BE2C (cell line): ENCODE results near the gene FXR2.

ENCODE experiments used
- DNase-seq: peaks from one replicate; pipeline ENCODE4 v3.0.0-alpha.2; 2020
- H3K27me3 ChIP-seq: fragments of 250-450 bp; sonication (Bioruptor Pico); 2 replicates; pipeline ENCODE4 v1.5.1; 2020; ENCODE audit warnings: mild to moderate bottlenecking
- H3K36me3 ChIP-seq: fragments of 250-450 bp; sonication (Bioruptor Pico); 2 replicates; pipeline ENCODE4 v1.5.1; 2020; ENCODE audit warnings: mild to moderate bottlenecking
- H3K4me1 ChIP-seq: fragments of 250-450 bp; sonication (Bioruptor Pico); 2 replicates; pipeline ENCODE4 v1.5.1; 2020
- H3K4me3 ChIP-seq: 2 replicates; pipeline ENCODE4 v1.5.1; 2011; ENCODE audit warnings: low read depth, low read length
- H3K9me3 ChIP-seq: fragments of 250-450 bp; sonication (Bioruptor Pico); 2 replicates; pipeline ENCODE4 v1.5.1; 2020
- CTCF ChIP-seq: IDR thresholded peaks from 2 replicates; pipeline ENCODE4 v1.5.1; 2012; ENCODE audit warnings: mild to moderate bottlenecking, low read depth, low read length

Gene FXR2

GRCh38 chr17:7583253-7584109 is 31.2 kb downstream of the FXR2 start, which contains the start of gene MPDU1:
MPDU1 (plus strand) TSS chr17:7583852; CDS start chr17:7583863, 11 bp downstream.
- no peak for TF ChIP-seq CTCF
- peak; percentile 91 for DNase-seq
- peaks cover 16% of the 10 kb centered on the region for H3K36me3 ChIP-seq
- H3K27me3 ChIP-seq: no peaks in the 10 kb centered on the region
- H3K9me3 ChIP-seq: no peaks in the 10 kb centered on the region
- H3K4me1 ChIP-seq: peaks cover 13% of the 10 kb centered on the region
- peak within 1 kb of the TSS; percentile 65 for H3K4me3 ChIP-seq

DNA sequence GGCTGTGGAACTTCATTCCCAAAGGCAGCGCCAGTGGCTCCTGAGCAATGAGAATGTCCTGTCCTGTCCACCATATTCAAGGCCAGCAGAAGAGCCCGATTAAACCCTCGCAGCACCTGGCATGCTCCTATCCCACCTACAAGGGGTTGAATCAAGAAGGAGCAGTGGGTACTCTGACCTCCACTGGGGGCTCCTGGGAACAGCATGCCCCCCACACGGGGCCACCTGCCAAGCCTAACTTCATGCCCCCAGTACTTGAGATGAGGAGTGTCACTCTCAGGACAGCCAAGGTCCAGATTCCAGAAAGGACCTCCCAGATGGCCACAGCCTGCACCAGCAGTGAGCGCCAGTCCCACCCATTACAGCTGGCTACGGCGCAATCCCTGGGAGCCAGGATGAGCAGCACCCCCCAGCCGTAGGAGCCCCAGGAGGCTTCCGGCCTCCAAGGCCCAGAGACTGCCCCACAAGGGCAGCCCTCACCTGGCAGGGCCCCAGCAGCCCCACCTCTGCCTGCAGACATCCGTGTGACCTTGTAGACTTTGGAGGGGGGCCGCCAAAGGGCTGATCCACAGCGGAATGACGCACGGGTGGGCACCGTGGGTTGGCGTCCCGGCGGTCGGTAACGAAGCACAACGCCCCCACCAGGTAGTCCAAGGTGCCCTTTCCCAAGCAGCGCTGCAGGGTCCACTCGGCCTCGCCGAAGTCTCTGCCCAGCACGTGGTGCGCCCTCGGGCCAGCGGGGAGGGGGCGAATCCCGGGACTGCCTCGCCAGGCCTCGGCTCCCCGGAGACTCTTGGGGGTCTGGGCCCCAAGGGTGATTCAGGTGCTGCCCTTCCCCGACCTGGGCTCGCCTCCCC is 32.1 kb downstream of the FXR2 start:
- Histone ChIP-seq H3K9me3 (no peaks in the 10 kb centered on the region), H3K4me3 (no peak overlapping the region), H3K36me3 (peaks cover 24% of the 10 kb centered on the region), H3K4me1 (peaks cover 13% of the 10 kb centered on the region), H3K27me3 (no peaks in the 10 kb centered on the region)
- TF ChIP-seq CTCF: no peak
- no peak for DNase-seq

GRCh38 chr17:7580604-7581575 is 33.8 kb downstream of the FXR2 start:
- Histone ChIP-seq H3K9me3 (no peaks in the 10 kb centered on the region), H3K4me3 (no peak overlapping the region), H3K27me3 (no peaks in the 10 kb centered on the region), H3K36me3 (peaks cover 36% of the 10 kb centered on the region), H3K4me1 (peaks cover 13% of the 10 kb centered on the region)
- TF ChIP-seq CTCF: no peak
- no peak for DNase-seq

DNA sequence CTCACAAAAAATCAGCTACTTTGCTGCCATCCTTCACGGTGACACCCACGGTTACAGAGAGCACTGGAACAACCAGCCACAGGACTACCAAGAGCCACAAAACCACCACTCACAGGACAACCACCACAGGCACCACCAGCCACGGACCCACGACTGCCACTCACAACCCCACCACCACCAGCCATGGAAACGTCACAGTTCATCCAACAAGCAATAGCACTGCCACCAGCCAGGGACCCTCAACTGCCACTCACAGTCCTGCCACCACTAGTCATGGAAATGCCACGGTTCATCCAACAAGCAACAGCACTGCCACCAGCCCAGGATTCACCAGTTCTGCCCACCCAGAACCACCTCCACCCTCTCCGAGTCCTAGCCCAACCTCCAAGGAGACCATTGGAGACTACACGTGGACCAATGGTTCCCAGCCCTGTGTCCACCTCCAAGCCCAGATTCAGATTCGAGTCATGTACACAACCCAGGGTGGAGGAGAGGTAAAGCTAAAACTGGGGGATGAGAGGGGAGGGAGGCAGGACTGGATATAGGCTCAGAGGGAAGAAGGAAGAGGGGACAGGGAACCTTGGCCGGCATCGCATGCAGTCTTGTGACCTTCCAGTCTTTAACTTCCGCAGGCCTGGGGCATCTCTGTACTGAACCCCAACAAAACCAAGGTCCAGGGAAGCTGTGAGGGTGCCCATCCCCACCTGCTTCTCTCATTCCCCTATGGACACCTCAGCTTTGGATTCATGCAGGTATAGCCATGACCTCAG is 34.7 kb downstream of the FXR2 start:
- TF ChIP-seq CTCF: no peak
- Histone ChIP-seq H3K4me1 (peaks cover 14% of the 10 kb centered on the region), H3K4me3 (no peak overlapping the region), H3K36me3 (peaks cover 45% of the 10 kb centered on the region), H3K9me3 (no peaks in the 10 kb centered on the region), H3K27me3 (no peaks in the 10 kb centered on the region)
- DNase-seq: no peak
